HCT116 (cell line): ENCODE results near the gene GOLGA2.

Source experiments
- POLR2AphosphoS5 ChIP-seq: IDR thresholded peaks from 2 replicates; pipeline ENCODE4 v1.6.1; 2011; ENCODE audit warnings: mild to moderate bottlenecking, low read depth, low read length, moderate library complexity
- TF ChIP-seq, protein P1 (sequence below), 3 experiments: fragments of 200-600 bp in 1 of 3; sonication (generic) in 1 of 3; IDR thresholded peaks in 2 of 3; conservative IDR thresholded peaks in 1 of 3; 2 replicates each; pipeline ENCODE4 v1.5.1; 2012 to 2017; ENCODE audit warnings: low read depth in 2 of 3, low read length in 2 of 3, antibody characterized with exemption in 1 of 3, borderline replicate concordance in 1 of 3, control low read depth in 1 of 3, mild to moderate bottlenecking in 1 of 3, mixed read lengths in 1 of 3, mixed run types in 1 of 3, moderate library complexity in 1 of 3; ENCODE audit not compliant: insufficient read depth in 1 of 3

DNA sequence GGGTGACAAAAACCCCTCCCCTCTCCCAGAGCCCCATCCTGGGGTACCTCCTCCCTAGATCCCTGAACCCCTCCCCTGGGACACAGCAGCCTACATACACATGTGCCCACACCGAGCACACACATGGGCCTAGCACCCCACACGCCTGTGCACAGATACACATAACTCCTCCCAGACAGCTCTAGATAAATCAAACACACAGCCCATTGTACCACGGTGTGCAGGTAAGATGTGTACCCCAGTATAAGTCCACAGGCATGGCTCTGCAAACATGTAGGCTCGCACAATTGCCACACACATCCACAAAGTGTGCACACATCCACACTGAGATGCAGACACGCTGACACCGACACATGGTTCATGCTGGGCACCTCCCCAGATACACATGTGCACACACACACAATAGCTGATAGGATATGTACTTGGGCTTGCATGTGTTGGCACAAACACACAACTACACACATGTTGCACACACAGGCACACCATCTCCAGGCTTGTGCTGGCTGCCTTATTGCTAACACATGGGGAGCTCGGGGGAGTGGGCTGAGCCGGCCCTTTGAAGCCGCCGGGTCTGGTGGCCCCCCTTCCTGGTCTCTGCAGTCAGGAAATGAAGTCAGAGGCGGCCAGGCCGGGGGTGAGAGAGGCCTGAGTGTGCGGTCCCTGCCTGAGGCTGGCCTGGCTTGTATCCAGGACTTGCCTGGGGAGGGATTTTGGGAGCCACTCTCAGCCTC lies 30.2 kb downstream of the GOLGA2 start:
- TF ChIP-seq, protein P1, sequence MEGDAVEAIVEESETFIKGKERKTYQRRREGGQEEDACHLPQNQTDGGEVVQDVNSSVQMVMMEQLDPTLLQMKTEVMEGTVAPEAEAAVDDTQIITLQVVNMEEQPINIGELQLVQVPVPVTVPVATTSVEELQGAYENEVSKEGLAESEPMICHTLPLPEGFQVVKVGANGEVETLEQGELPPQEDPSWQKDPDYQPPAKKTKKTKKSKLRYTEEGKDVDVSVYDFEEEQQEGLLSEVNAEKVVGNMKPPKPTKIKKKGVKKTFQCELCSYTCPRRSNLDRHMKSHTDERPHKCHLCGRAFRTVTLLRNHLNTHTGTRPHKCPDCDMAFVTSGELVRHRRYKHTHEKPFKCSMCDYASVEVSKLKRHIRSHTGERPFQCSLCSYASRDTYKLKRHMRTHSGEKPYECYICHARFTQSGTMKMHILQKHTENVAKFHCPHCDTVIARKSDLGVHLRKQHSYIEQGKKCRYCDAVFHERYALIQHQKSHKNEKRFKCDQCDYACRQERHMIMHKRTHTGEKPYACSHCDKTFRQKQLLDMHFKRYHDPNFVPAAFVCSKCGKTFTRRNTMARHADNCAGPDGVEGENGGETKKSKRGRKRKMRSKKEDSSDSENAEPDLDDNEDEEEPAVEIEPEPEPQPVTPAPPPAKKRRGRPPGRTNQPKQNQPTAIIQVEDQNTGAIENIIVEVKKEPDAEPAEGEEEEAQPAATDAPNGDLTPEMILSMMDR (IDR thresholded peaks at IDR 0.05 in 2 of 3, conservative IDR thresholded peaks at IDR 0.05 in 1 of 3; ENCODE audit: borderline replicate concordance in 1 of 3, insufficient read depth in 1 of 3, low read depth in 2 of 3, low read length in 2 of 3) = no peak
- TF ChIP-seq POLR2AphosphoS5 = no peak
